Measurements from ENCODE around the gene ZPLD1. TPM values are rescaled to one million over a fixed set of nuclear protein-coding genes. Genes with fewer than 3 reads are reported as not detected.

Gene ZPLD1
- polyA plus RNA-seq (ENCODE audit: low read depth in 6 of 6) = not detected

GRCh38 chr3:102434715-102435114 lies at the start of gene ZPLD1:
Gene ZPLD1 (plus strand): TSS chr3:102435015. CDS start chr3:102438488, 3,473 bp downstream.
- DNase-seq (no peak), ATAC-seq (ENCODE audit: low read depth in 2 of 2) (no peak)
- Mint-ChIP-seq H3K36me3 (no peaks in the 10 kb centered on the region), H3K9me3 (peaks cover 0 to 2% (median 0%) of the 10 kb centered on the region in 7 donors), H3K4me3 (no peak within 1 kb of the TSS), H3K4me1 (no peaks in the 10 kb centered on the region), H3K27me3 (peaks cover 16 to 20% (median 17%) of the 10 kb centered on the region in 3 donors), H3K27ac (no peak within 1 kb of the TSS)

- Mint-ChIP-seq H3K9me3 (no peaks in the 10 kb centered on the region), H3K27me3 (peaks cover 5 to 12% (median 6%) of the 10 kb centered on the region in 3 donors), H3K4me1 (no peaks in the 10 kb centered on the region), H3K27ac (no peak overlapping the region), H3K36me3 (no peaks in the 10 kb centered on the region), H3K4me3 (no peak overlapping the region)
- ATAC-seq (ENCODE audit: low read depth in 2 of 2) = no peak
- no peak for DNase-seq
These were observed 44.5 kb upstream of the ZPLD1 start for GRCh38 chr3:102390171-102390864.

- H3K4me3 Mint-ChIP-seq = no peak overlapping the region
- H3K27me3 Mint-ChIP-seq = peaks cover 3 to 12% (median 5%) of the 10 kb centered on the region in 3 donors
- H3K36me3 Mint-ChIP-seq = no peaks in the 10 kb centered on the region
- no peaks in the 10 kb centered on the region for H3K4me1 Mint-ChIP-seq
- ATAC-seq (ENCODE audit: low read depth in 2 of 2) (no peak), DNase-seq (no peak)
- no peaks in the 10 kb centered on the region for H3K9me3 Mint-ChIP-seq
- no peak overlapping the region for H3K27ac Mint-ChIP-seq
These were observed 43.9 kb upstream of the ZPLD1 start for GRCh38 chr3:102390916-102391315.

GRCh38 chr3:102391491-102391890 lies 43.3 kb upstream of the ZPLD1 start:
- no peak for ATAC-seq (ENCODE audit: low read depth in 2 of 2)
- no peak overlapping the region for H3K4me3 Mint-ChIP-seq

GRCh38 chr3:102394517-102394916 lies 40.3 kb upstream of the ZPLD1 start:
- Mint-ChIP-seq H3K4me3 (no peak overlapping the region), H3K27ac (no peak overlapping the region), H3K9me3 (no peaks in the 10 kb centered on the region), H3K4me1 (no peaks in the 10 kb centered on the region), H3K36me3 (no peaks in the 10 kb centered on the region), H3K27me3 (peaks cover 0 to 18% (median 0%) of the 10 kb centered on the region in 3 donors)
- ATAC-seq (ENCODE audit: low read depth in 2 of 2) (no peak), DNase-seq (no peak)

More at GRCh38 chr3:102391491-102391890, 43.3 kb upstream of the ZPLD1 start:
- DNase-seq = no peak
- Mint-ChIP-seq H3K27ac (no peak overlapping the region), H3K27me3 (peaks cover 0 to 12% (median 5%) of the 10 kb centered on the region in 3 donors), H3K4me1 (no peaks in the 10 kb centered on the region), H3K9me3 (no peaks in the 10 kb centered on the region), H3K36me3 (no peaks in the 10 kb centered on the region)

- peaks cover 8 to 22% (median 8%) of the 10 kb centered on the region in 3 donors for H3K27me3 Mint-ChIP-seq
- DNase-seq (no peak), ATAC-seq (ENCODE audit: low read depth in 2 of 2) (no peak)
- H3K9me3 Mint-ChIP-seq = no peaks in the 10 kb centered on the region
- H3K4me3 Mint-ChIP-seq = no peak overlapping the region
- no peaks in the 10 kb centered on the region for H3K36me3 Mint-ChIP-seq
- no peaks in the 10 kb centered on the region for H3K4me1 Mint-ChIP-seq
- H3K27ac Mint-ChIP-seq = no peak overlapping the region
These were observed 36.6 kb upstream of the ZPLD1 start for GRCh38 chr3:102398176-102398575.

GRCh38 chr3:102398666-102399065 lies 36.1 kb upstream of the ZPLD1 start:
- Mint-ChIP-seq H3K9me3 (no peaks in the 10 kb centered on the region), H3K27ac (no peak overlapping the region), H3K36me3 (no peaks in the 10 kb centered on the region), H3K27me3 (peaks cover 8 to 22% (median 10%) of the 10 kb centered on the region in 3 donors), H3K4me1 (no peaks in the 10 kb centered on the region), H3K4me3 (no peak overlapping the region)
- DNase-seq (no peak), ATAC-seq (ENCODE audit: low read depth in 2 of 2) (no peak)

- Mint-ChIP-seq H3K36me3 (no peaks in the 10 kb centered on the region), H3K4me1 (no peaks in the 10 kb centered on the region), H3K4me3 (no peak overlapping the region), H3K27me3 (peaks cover 8 to 18% (median 14%) of the 10 kb centered on the region in 3 donors), H3K9me3 (no peaks in the 10 kb centered on the region), H3K27ac (no peak overlapping the region)
- ATAC-seq (ENCODE audit: low read depth in 2 of 2) (no peak), DNase-seq (no peak)
These were observed 34.7 kb upstream of the ZPLD1 start for GRCh38 chr3:102400142-102400541.

GRCh38 chr3:102400766-102401165 lies 34.0 kb upstream of the ZPLD1 start:
- H3K4me3 Mint-ChIP-seq = no peak overlapping the region
- no peaks in the 10 kb centered on the region for H3K9me3 Mint-ChIP-seq
- DNase-seq (no peak), ATAC-seq (ENCODE audit: low read depth in 2 of 2) (no peak)
- H3K4me1 Mint-ChIP-seq = no peaks in the 10 kb centered on the region
- H3K36me3 Mint-ChIP-seq = no peaks in the 10 kb centered on the region
- peaks cover 8 to 19% (median 14%) of the 10 kb centered on the region in 3 donors for H3K27me3 Mint-ChIP-seq
- no peak overlapping the region for H3K27ac Mint-ChIP-seq

- DNase-seq = no peak
- H3K4me1 Mint-ChIP-seq = peaks cover 4 to 7% (median 6%) of the 10 kb centered on the region in 3 donors
- H3K36me3 Mint-ChIP-seq = no peaks in the 10 kb centered on the region
- no peaks in the 10 kb centered on the region for H3K27me3 Mint-ChIP-seq
- ATAC-seq (ENCODE audit: low read depth in 2 of 2) = no peak
- H3K27ac Mint-ChIP-seq = no peak overlapping the region
- no peak overlapping the region for H3K4me3 Mint-ChIP-seq
- no peaks in the 10 kb centered on the region for H3K9me3 Mint-ChIP-seq
These were observed 24.2 kb upstream of the ZPLD1 start for GRCh38 chr3:102410616-102411015.

GRCh38 chr3:102415553-102415952 lies 19.3 kb upstream of the ZPLD1 start:
- no peak for DNase-seq
- no peak for ATAC-seq (ENCODE audit: low read depth in 2 of 2)
- Mint-ChIP-seq H3K27me3 (no peaks in the 10 kb centered on the region), H3K4me3 (no peak overlapping the region), H3K4me1 (peaks cover 4 to 7% (median 6%) of the 10 kb centered on the region in 3 donors), H3K9me3 (no peaks in the 10 kb centered on the region), H3K36me3 (no peaks in the 10 kb centered on the region), H3K27ac (no peak overlapping the region)

- Mint-ChIP-seq H3K27me3 (peaks cover 0 to 5% (median 0%) of the 10 kb centered on the region in 3 donors), H3K9me3 (no peaks in the 10 kb centered on the region), H3K4me1 (peaks cover 4 to 7% (median 6%) of the 10 kb centered on the region in 3 donors), H3K27ac (no peak overlapping the region), H3K4me3 (no peak overlapping the region), H3K36me3 (no peaks in the 10 kb centered on the region)
- no peak for DNase-seq
- no peak for ATAC-seq (ENCODE audit: low read depth in 2 of 2)
These were observed 15.0 kb upstream of the ZPLD1 start for GRCh38 chr3:102419786-102420185.

- ATAC-seq (ENCODE audit: low read depth in 2 of 2) = no peak
- Mint-ChIP-seq H3K27me3 (peaks cover 15 to 20% (median 17%) of the 10 kb centered on the region in 3 donors), H3K4me1 (no peaks in the 10 kb centered on the region), H3K27ac (no peak overlapping the region), H3K4me3 (no peak overlapping the region), H3K9me3 (no peaks in the 10 kb centered on the region), H3K36me3 (no peaks in the 10 kb centered on the region)
- DNase-seq = no peak
These were observed 7.0 kb downstream of the ZPLD1 start for GRCh38 chr3:102441832-102442231.

GRCh38 chr3:102443021-102443420 lies 8.2 kb downstream of the ZPLD1 start:
- H3K27ac Mint-ChIP-seq = no peak overlapping the region
- no peaks in the 10 kb centered on the region for H3K4me1 Mint-ChIP-seq
- no peaks in the 10 kb centered on the region for H3K36me3 Mint-ChIP-seq
- DNase-seq (no peak), ATAC-seq (ENCODE audit: low read depth in 2 of 2) (no peak)
- no peaks in the 10 kb centered on the region for H3K9me3 Mint-ChIP-seq
- peaks cover 9 to 13% (median 12%) of the 10 kb centered on the region in 3 donors for H3K27me3 Mint-ChIP-seq
- H3K4me3 Mint-ChIP-seq = no peak overlapping the region
